ENCODE measurements around the gene ALDH4A1. TPM values are rescaled to one million over a fixed set of nuclear protein-coding genes. Genes with fewer than 3 reads are reported as not detected.
"Not testable (repeated sequence)": the region's sequence is repeated elsewhere in the genome, so short reads cannot be mapped to it uniquely, and the experiment has no call there.

Gene ALDH4A1
- total RNA-seq, 4 donors from 2014 or later, result 25.0 to 33.0 (median 29.6) TPM

DNA sequence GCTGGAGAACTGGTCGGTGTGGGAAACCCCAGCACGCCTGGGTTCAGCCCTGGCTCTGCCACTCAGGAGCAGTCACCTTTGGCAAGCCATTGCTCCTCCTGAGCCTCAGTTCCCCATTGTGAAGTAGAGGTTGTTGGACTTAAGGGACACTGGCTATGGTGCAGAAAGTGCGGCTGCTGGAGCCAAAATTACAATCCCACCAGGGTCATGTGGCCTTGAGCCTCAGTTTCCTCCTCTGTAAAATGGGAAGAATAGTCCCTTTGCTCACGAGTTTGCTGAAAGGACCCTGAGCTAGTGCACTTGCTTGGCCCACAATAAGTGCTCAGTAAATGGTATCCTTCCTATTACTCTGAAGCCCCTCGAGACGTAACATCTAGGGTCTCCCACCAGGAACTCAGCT, 28.3 kb downstream of the ALDH4A1 start:
- peaks cover 4% of the 10 kb centered on the region for H3K4me1 ChIP-seq
- no peaks in the 10 kb centered on the region for H3K9me3 ChIP-seq
- H3K36me3 ChIP-seq, result peaks cover 22% of the 10 kb centered on the region
- no peak for DNase-seq (ENCODE audit: low spot score in 2 of 2)
- TF ChIP-seq POLR2A (IDR thresholded peaks at IDR 0.05) (no peak), POLR2AphosphoS5 (IDR thresholded peaks at IDR 0.05) (no peak), EP300 (IDR thresholded peaks at IDR 0.05) (no peak), CTCF (IDR thresholded peaks at IDR 0.05) (no peak)
- H3K27me3 ChIP-seq, result peaks cover 2% of the 10 kb centered on the region
- WGBS, result 74% methylated on average over 5 of the region's 6 CpGs
- no peak overlapping the region for H3K4me3 ChIP-seq
- no peak overlapping the region for H3K27ac ChIP-seq

DNA sequence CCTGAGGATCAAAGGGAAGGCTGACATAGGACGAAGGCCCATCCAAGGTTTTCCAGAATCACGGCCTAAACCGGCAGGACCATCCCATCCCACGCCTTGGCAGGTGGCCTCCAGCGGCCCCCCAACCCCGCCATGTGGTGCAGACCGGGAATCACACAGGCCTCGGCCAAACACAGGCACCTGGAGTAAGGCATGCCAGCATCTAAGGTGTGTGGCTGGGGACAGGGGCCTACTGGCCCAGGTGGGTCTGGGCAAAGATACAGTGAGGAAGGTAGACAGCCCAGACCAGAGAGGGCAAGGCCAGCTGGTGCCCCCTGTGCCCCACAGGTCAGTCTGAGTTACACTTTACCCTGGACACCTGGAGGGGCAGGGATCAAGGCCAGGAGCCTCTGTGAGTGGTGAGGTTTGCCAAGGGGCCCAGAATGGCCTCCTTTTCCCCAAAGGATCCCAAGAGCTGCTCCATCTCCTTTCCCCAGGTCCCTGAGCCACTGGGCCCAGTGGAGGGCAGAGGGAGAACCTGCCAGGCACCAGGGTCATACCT, 30.2 kb downstream of the ALDH4A1 start:
- Histone ChIP-seq H3K36me3 (peaks cover 22% of the 10 kb centered on the region), H3K4me3 (no peak overlapping the region), H3K27me3 (peaks cover 3% of the 10 kb centered on the region), H3K4me1 (peaks cover 4% of the 10 kb centered on the region), H3K9me3 (no peaks in the 10 kb centered on the region), H3K27ac (no peak overlapping the region)
- WGBS, result 100% methylated on average over 1 of the region's 8 CpGs
- DNase-seq (ENCODE audit: low spot score in 2 of 2), result no peak
- TF ChIP-seq POLR2A (IDR thresholded peaks at IDR 0.05), result no peak
- TF ChIP-seq EP300 (IDR thresholded peaks at IDR 0.05), result no peak
- no peak for TF ChIP-seq CTCF (IDR thresholded peaks at IDR 0.05)
- no peak for TF ChIP-seq POLR2AphosphoS5 (IDR thresholded peaks at IDR 0.05)

DNA sequence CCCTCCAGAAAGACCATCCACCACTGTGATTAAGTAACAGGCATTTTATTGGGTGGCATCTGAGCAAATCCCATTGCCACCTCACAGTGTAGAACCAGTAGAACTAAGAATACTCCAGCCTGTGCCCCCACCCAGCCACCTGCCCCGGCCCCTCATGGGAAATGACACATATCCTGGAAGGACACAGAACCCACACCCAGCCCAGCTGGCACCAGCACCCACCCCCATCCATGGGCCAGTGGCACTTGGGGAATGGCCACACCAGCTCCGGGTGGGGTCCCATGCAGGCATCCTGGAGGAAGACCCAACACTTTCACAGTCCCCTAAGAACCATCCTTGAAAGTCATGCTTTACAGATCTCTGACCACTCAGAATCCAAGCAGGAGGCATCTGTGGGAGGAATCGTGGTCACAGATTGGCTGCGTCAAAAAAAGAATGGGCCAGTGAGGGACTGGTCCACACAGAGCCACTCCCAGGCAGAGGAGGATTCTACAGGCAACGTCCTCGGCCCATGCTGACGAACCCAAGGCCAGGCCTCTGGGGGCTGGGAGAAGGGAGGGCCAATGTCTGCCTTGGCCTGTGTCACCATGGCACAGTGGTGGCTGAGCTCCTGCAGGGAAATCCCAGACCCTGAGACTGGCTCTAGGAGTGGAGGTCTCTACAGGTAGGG, 30.8 kb downstream of the ALDH4A1 start:
- no peak for TF ChIP-seq EP300 (IDR thresholded peaks at IDR 0.05)
- no peak for TF ChIP-seq CTCF (IDR thresholded peaks at IDR 0.05)
- TF ChIP-seq POLR2A (IDR thresholded peaks at IDR 0.05), result no peak
- no peak for TF ChIP-seq POLR2AphosphoS5 (IDR thresholded peaks at IDR 0.05)
- peaks cover 4% of the 10 kb centered on the region for H3K4me1 ChIP-seq
- no peaks in the 10 kb centered on the region for H3K9me3 ChIP-seq
- H3K36me3 ChIP-seq, result peaks cover 22% of the 10 kb centered on the region
- H3K27me3 ChIP-seq, result peaks cover 3% of the 10 kb centered on the region
- no peak overlapping the region for H3K4me3 ChIP-seq
- no peak for DNase-seq (ENCODE audit: low spot score in 2 of 2)
- 97% methylated on average over 6 of the region's 7 CpGs for WGBS
- no peak overlapping the region for H3K27ac ChIP-seq

- no peak for DNase-seq (ENCODE audit: low spot score in 2 of 2)
- Histone ChIP-seq H3K27me3 (peaks cover 5% of the 10 kb centered on the region), H3K9me3 (no peaks in the 10 kb centered on the region), H3K27ac (no peak overlapping the region), H3K4me1 (peaks cover 4% of the 10 kb centered on the region), H3K4me3 (no peak overlapping the region), H3K36me3 (peaks cover 22% of the 10 kb centered on the region)
- no peak for TF ChIP-seq POLR2A (IDR thresholded peaks at IDR 0.05)
- no peak for TF ChIP-seq POLR2AphosphoS5 (IDR thresholded peaks at IDR 0.05)
- TF ChIP-seq EP300 (IDR thresholded peaks at IDR 0.05), result no peak
- TF ChIP-seq CTCF (IDR thresholded peaks at IDR 0.05), result no peak
- 93% methylated on average over 10 of the region's 10 CpGs for WGBS
These were observed 31.4 kb downstream of the ALDH4A1 start for GRCh38 chr1:18870957-18871356.

GRCh38 chr1:18870595-18870865, 31.8 kb downstream of the ALDH4A1 start:
- not testable (repeated sequence) for DNase-seq (ENCODE audit: low spot score in 2 of 2); H3K27ac ChIP-seq; H3K4me3 ChIP-seq; H3K27me3 ChIP-seq; H3K4me1 ChIP-seq; H3K9me3 ChIP-seq
- peaks cover 22% of the 10 kb centered on the region for H3K36me3 ChIP-seq
- 64% methylated on average over 3 of the region's 3 CpGs for WGBS
